MM.1S (cell line): ENCODE measurements around the gene IHH.

ENCODE experiments used
- CTCF ChIP-seq: fragments of 300-600 bp; sonication (generic); IDR thresholded peaks from 2 replicates; pipeline ENCODE4 v1.5.1; 2016; ENCODE audit warnings: antibody characterized with exemption, low read length, mixed read lengths
- EZH2phosphoT487 ChIP-seq: fragments of 300-600 bp; sonication (generic); IDR thresholded peaks from 2 replicates; pipeline ENCODE4 v1.6.1; 2018; ENCODE audit warnings: antibody characterized with exemption, low read length

- TF ChIP-seq CTCF (no peak), EZH2phosphoT487 (no peak)
These were observed 4.8 kb upstream of the IHH start for GRCh38 chr2:219065484-219065883.
